Suprapubic skin (tissue), 4 donors: ENCODE data around the gene CCDC138. TPM values are rescaled to one million over a fixed set of nuclear protein-coding genes. Genes with fewer than 3 reads are reported as not detected.

Experiments used
- DNase-seq, 2 donors: peaks; one replicate each; pipeline ENCODE4 v3.0.0-alpha.2; 2019; ENCODE audit warnings: low spot score in 2 of 2
- H3K27ac ChIP-seq: fragments of 200-600 bp; sonication (generic); one replicate; pipeline ENCODE4 v1.5.1; 2019
- H3K27me3 ChIP-seq: fragments of 200-600 bp; sonication (generic); one replicate; pipeline ENCODE4 v1.5.1; 2019
- H3K36me3 ChIP-seq: fragments of 200-600 bp; sonication (generic); one replicate; pipeline ENCODE4 v1.5.1; 2019
- H3K4me1 ChIP-seq: fragments of 200-600 bp; sonication (generic); one replicate; pipeline ENCODE4 v1.5.1; 2019
- H3K4me3 ChIP-seq: fragments of 200-600 bp; sonication (generic); one replicate; pipeline ENCODE4 v1.5.1; 2019; ENCODE audit warnings: mild to moderate bottlenecking
- H3K9me3 ChIP-seq: fragments of 200-600 bp; sonication (generic); one replicate; pipeline ENCODE4 v1.5.1; 2019
- EP300 ChIP-seq: sonication (generic); formaldehyde crosslinking; IDR thresholded peaks from one replicate; pipeline ENCODE4 v1.6.1; 2017; ENCODE audit warnings: antibody characterized with exemption
- POLR2A ChIP-seq, 2 donors: fragments of 450-650 bp; IDR thresholded peaks; one replicate each; pipeline ENCODE4 v1.6.1; 2017; ENCODE audit warnings: antibody characterized with exemption in 2 of 2, mild to moderate bottlenecking in 2 of 2, moderate library complexity in 2 of 2
- POLR2AphosphoS5 ChIP-seq, 3 donors: sonication (generic); formaldehyde crosslinking; IDR thresholded peaks; one replicate each; pipeline ENCODE4 v1.6.1; 2017; ENCODE audit warnings: antibody characterized with exemption in 3 of 3
- WGBS: methylation state at CpG from one replicate; pipeline ENCODE4 v1.1.5; 2018; 5-methylcytosine and 5-hydroxymethylcytosine counted together
- total RNA-seq, 4 donors: library from RNA; depleted of rRNA; stranded (reverse); fragments of >200 nt; gene quantifications; one replicate each; pipeline ENCODE4 v1.1.0, GENCODE V29; 2016
- TF ChIP-seq, protein P1 (sequence below), 2 donors: fragments of 200-600 bp in 1 of 2; fragments of 450-650 bp in 1 of 2; sonication (generic) in 1 of 2; IDR thresholded peaks; one replicate each; pipeline ENCODE4 v1.5.1; 2016 to 2019; ENCODE audit warnings: antibody characterized with exemption in 2 of 2, mild to moderate bottlenecking in 1 of 2, moderate library complexity in 1 of 2

The CCDC138 gene
- total RNA-seq, 4 donors from 2014 or later: 1.4 to 9.3 (median 4.9) TPM

DNA sequence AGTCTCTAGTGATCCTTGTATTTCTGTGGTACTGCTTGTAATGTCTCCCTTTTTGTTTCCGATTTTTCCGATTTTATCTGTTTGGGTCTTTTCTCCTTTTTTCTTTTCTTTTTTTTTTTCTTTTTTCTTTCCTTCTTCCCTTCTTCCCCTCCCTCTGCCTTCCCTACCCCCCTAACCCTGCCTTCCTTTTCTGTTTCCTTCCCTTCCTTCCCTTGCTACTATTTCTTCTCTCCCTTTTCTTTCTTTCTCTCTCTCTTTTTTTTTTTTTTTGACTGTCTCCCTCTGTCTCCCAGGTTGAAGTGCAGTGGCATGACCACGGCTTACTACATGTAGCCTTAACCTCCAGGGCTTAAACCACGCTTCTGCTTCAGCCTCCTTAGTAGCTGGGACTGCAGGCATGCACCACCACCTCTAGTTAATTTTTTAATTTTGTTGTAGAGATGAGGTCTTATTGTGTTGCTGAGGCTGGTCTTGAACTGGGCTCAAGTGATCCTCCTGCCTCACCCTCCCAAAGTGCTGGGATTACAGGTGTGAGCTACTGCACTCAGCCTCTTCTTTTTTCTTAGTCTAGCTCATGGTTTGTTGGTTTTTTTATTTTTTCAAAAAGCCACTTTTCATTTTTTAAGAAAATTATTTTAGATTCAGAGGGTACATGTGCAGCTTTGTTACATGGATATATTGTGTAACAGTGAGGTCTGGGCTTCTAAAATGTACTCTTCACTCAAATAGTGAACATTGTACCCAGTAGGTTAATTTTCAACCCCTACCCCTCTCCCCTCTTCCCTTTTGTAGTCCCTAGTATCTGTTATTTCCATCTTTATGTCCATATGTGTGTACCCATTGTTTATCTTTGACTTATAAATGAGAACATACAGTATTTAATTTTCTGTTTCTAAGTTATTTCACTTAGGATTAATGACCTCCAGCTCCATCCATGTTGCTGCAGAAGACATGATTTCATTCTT, 24.7 kb downstream of the CCDC138 start:
- Histone ChIP-seq H3K4me1 (no peaks in the 10 kb centered on the region), H3K4me3 (no peak overlapping the region), H3K27ac (no peak overlapping the region), H3K9me3 (peaks cover 6% of the 10 kb centered on the region), H3K27me3 (no peaks in the 10 kb centered on the region), H3K36me3 (peaks cover 6% of the 10 kb centered on the region)
- no peak for TF ChIP-seq EP300
- TF ChIP-seq POLR2A (IDR thresholded peaks at IDR 0.05): no peak
- TF ChIP-seq, protein P1, sequence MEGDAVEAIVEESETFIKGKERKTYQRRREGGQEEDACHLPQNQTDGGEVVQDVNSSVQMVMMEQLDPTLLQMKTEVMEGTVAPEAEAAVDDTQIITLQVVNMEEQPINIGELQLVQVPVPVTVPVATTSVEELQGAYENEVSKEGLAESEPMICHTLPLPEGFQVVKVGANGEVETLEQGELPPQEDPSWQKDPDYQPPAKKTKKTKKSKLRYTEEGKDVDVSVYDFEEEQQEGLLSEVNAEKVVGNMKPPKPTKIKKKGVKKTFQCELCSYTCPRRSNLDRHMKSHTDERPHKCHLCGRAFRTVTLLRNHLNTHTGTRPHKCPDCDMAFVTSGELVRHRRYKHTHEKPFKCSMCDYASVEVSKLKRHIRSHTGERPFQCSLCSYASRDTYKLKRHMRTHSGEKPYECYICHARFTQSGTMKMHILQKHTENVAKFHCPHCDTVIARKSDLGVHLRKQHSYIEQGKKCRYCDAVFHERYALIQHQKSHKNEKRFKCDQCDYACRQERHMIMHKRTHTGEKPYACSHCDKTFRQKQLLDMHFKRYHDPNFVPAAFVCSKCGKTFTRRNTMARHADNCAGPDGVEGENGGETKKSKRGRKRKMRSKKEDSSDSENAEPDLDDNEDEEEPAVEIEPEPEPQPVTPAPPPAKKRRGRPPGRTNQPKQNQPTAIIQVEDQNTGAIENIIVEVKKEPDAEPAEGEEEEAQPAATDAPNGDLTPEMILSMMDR (IDR thresholded peaks at IDR 0.05): no peak
- TF ChIP-seq POLR2AphosphoS5 (IDR thresholded peaks at IDR 0.05): no peak
- no peak for DNase-seq
- WGBS: 100% methylated on average over 4 of the region's 4 CpGs

DNA sequence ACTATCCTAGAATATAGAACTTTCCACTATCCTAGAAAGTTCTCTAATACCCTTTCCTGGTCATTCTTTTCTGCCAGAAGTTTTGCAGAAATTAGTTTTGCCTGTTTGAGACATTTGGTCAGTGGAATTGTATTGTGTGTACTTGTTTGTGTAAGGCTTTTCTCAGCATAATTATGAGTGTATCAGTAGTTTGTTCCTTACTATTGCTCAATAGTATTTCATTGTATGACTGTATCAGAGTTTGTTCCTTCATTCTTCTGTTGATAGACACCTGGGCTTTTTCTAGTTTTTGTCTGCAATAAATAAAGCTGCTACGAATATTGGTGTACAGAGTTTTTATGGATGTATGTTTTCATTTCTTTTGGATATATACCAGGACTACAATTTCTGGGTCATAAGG, 27.2 kb downstream of the CCDC138 start:
- Histone ChIP-seq H3K9me3 (peaks cover 6% of the 10 kb centered on the region), H3K27me3 (no peaks in the 10 kb centered on the region), H3K27ac (no peak overlapping the region), H3K4me3 (no peak overlapping the region), H3K36me3 (peaks cover 19% of the 10 kb centered on the region), H3K4me1 (no peaks in the 10 kb centered on the region)
- WGBS: 94% methylated on average over 1 of the region's 1 CpG
- no peak for TF ChIP-seq POLR2A (IDR thresholded peaks at IDR 0.05)
- TF ChIP-seq, protein P1 (IDR thresholded peaks at IDR 0.05): no peak
- TF ChIP-seq POLR2AphosphoS5 (IDR thresholded peaks at IDR 0.05): no peak
- TF ChIP-seq EP300: no peak
- no peak for DNase-seq

DNA sequence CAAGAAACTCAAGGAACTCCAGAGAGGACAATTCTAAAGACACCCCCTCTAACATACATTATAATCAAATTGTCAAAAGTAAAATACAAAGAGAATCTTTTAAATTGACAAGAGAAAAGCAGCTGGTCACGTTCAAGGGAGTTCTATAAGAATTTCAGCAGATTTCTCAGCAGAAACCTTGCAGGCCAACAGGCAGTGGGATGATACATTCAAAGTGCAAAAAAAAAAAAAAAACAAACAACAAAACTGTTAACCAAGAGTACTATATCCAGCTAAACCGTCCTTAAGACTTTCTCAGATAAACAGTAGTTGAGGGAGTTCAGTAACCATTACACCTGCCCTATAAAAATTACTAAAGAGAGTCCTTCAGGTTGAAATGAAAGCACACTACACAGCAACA, 33.9 kb downstream of the CCDC138 start:
- WGBS: 95% methylated on average over 2 of the region's 2 CpGs
- no peak overlapping the region for H3K4me3 ChIP-seq
- TF ChIP-seq POLR2A (IDR thresholded peaks at IDR 0.05) (no peak), EP300 (no peak), POLR2AphosphoS5 (IDR thresholded peaks at IDR 0.05) (no peak)
- TF ChIP-seq, protein P1 (IDR thresholded peaks at IDR 0.05): no peak

DNA sequence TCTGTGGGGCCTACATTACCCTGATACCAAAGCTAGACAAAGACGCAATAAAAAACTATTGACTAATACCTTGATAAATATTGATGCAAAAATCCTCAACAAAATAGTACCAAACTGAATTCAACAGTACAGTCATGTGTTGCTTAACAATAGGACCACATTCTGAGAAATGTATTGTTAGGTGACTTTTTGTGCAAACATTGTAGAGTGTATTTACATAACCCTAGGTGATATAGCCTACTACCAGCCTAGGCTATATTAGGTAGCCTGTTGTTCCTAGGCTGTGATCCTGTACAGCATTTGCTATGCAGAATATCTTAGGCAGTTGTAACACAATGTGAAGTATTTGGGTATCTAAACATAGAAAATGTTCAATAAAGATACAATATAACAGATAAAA, 36.7 kb downstream of the CCDC138 start:
- Histone ChIP-seq H3K4me3 (no peak overlapping the region), H3K36me3 (peaks cover 6% of the 10 kb centered on the region), H3K9me3 (peaks cover 6% of the 10 kb centered on the region), H3K27ac (no peak overlapping the region), H3K27me3 (no peaks in the 10 kb centered on the region), H3K4me1 (no peaks in the 10 kb centered on the region)
- no peak for DNase-seq
- TF ChIP-seq POLR2A (IDR thresholded peaks at IDR 0.05): no peak
- TF ChIP-seq, protein P1 (IDR thresholded peaks at IDR 0.05): no peak
- no peak for TF ChIP-seq POLR2AphosphoS5 (IDR thresholded peaks at IDR 0.05)
- TF ChIP-seq EP300: no peak
- WGBS: 97% methylated on average over 1 of the region's 1 CpG

More for the DNA sequence above, 33.9 kb downstream of the CCDC138 start:
- peaks cover 6% of the 10 kb centered on the region for H3K9me3 ChIP-seq
- DNase-seq: no peak
- H3K27me3 ChIP-seq: no peaks in the 10 kb centered on the region
- peaks cover 22% of the 10 kb centered on the region for H3K36me3 ChIP-seq
- no peaks in the 10 kb centered on the region for H3K4me1 ChIP-seq
- H3K27ac ChIP-seq: no peak overlapping the region

DNA sequence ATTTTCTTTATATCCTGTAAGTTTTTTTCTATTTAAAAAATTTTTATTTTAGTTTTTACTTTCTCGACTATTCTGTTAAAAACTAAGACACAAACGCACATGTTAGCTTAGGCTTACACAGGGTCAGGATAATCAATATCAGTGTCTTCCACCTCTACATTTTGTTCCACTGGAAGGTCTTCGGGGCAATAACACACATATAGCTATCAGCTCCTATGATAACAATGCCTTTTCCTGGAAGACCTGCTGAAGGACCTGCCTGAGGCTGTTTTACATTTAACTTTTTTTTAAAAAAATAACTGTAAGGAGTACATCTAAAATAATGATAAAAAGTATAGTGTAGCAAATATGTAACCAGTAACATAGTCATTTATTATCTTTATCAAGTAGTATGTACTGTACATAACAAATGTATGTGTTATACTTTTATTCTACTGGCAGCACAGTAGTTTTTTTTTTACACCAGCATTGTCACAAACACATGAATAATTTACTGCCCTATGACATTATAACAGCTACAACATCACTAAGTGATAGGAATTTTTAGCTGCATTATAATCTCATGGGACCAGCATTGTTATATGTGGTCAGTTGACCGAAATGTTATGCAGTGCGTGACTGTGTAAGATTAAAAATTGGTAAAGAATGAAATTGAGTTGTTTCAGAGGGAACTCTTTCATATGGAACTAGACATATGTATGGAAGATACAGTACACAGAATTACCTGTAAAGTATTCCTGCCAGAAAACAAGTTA, 37.9 kb downstream of the CCDC138 start:
- H3K4me1 ChIP-seq: no peaks in the 10 kb centered on the region
- H3K36me3 ChIP-seq: no peaks in the 10 kb centered on the region
- H3K9me3 ChIP-seq: peaks cover 6% of the 10 kb centered on the region
- no peak for DNase-seq
- TF ChIP-seq POLR2AphosphoS5 (IDR thresholded peaks at IDR 0.05): no peak
- H3K4me3 ChIP-seq: no peak overlapping the region
- H3K27ac ChIP-seq: no peak overlapping the region
- no peaks in the 10 kb centered on the region for H3K27me3 ChIP-seq
- WGBS: 93% methylated on average over 5 of the region's 5 CpGs
